K562 (cell line): ENCODE data around the gene RORB. TPM values are rescaled to one million over a fixed set of nuclear protein-coding genes. Genes with fewer than 3 reads are reported as not detected.

Experiments used
- ATAC-seq: fragments of 200-7000 bp; cut with Tn5 transposase; 3 replicates; pipeline ENCODE4 v1.9.1; 2020; ENCODE audit warnings: moderate library complexity
- BruUV-seq: library from RNA; stranded (reverse); fragments of 400-500 nt; replicated peaks from 2 replicates; lab custom pipeline; 2021; lab: Mats Ljungman, UMichigan
- CTCF ChIA-PET: fragments of 300-600 bp; formaldehyde crosslinking; extraction: SDS; loops from one replicate; lab custom pipeline; 2021; ENCODE audit warnings: low intra/inter-chr PET ratio; lab: Yijun Ruan, JAX
- POLR2A ChIA-PET: fragments of 300-600, 350-650 bp; sonication (Branson Sonifier 250); formaldehyde crosslinking; extraction: SDS; loops from one replicate; lab custom pipeline; 2021; ENCODE audit warnings: antibody characterized with exemption, inconsistent platforms; lab: Yijun Ruan, JAX
- DNase-seq, 4 experiments: peaks; one replicate each; pipeline versions ENCODE4 v3.0.0 to v3.0.0-alpha.2; 2011 to 2018; ENCODE audit warnings: low spot score in 3 of 4, mixed read lengths in 3 of 4; ENCODE audit errors: extremely low read depth in 1 of 4
- FAIRE-seq: peaks from 2 replicates; lab custom pipeline; 2011; peaks lifted over from hg19 to GRCh38; lab: Jason Lieb, UNC
- H2AFZ ChIP-seq: 2 replicates; pipeline ENCODE4 v1.6.0; 2011; ENCODE audit warnings: low read depth, low read length, control low read depth, inconsistent platforms
- H3K27ac ChIP-seq: fragments of 200-600 bp; 3 replicates; pipeline ENCODE4 v1.8.0; 2011; ENCODE audit warnings: low read depth, mild to moderate bottlenecking, control low read depth, inconsistent platforms, low read length, moderate library complexity, mixed read lengths; ENCODE audit errors: extremely low read depth
- H3K27me3 ChIP-seq, 2 experiments: fragments of 300-600 bp in 1 of 2; 2 replicates in 1 of 2; 3 replicates in 1 of 2; pipeline versions ENCODE4 v1.6.0 to v1.8.0; 2011; ENCODE audit warnings: inconsistent platforms in 2 of 2, low read length in 2 of 2, mild to moderate bottlenecking in 1 of 2, mixed read lengths in 1 of 2, moderate library complexity in 1 of 2; ENCODE audit not compliant: control insufficient read depth in 2 of 2, insufficient read depth in 2 of 2
- H3K36me3 ChIP-seq: fragments of 300-600 bp; 3 replicates; pipeline ENCODE4 v1.8.0; 2011; ENCODE audit warnings: mild to moderate bottlenecking, low read length, inconsistent platforms; ENCODE audit not compliant: control insufficient read depth, insufficient read depth
- H3K4me1 ChIP-seq, 2 experiments: fragments of 200-600 bp in 1 of 2; replicated peaks in 1 of 2; 2 replicates in 1 of 2; 3 replicates in 1 of 2; pipeline versions ENCODE4 v1.5.1 to v1.8.0; 2011; ENCODE audit warnings: inconsistent platforms in 2 of 2, low read length in 2 of 2, mild to moderate bottlenecking in 1 of 2, mixed read lengths in 1 of 2, moderate library complexity in 1 of 2; ENCODE audit not compliant: control insufficient read depth in 2 of 2, insufficient read depth in 2 of 2
- H3K4me2 ChIP-seq: 2 replicates; pipeline ENCODE4 v1.6.1; 2011; ENCODE audit warnings: low read length, control low read depth, inconsistent platforms, mixed read lengths; ENCODE audit not compliant: insufficient read depth
- H3K4me3 ChIP-seq: fragments of 200-600 bp; sonication (generic), shearing (Covaris generic); 2 replicates; pipeline ENCODE4 v1.5.1; 2016; ENCODE audit warnings: control low read depth, inconsistent platforms
- H3K79me2 ChIP-seq: fragments of 200-600 bp; 3 replicates; pipeline ENCODE4 v1.8.0; 2011; ENCODE audit warnings: low read length, inconsistent platforms; ENCODE audit not compliant: control insufficient read depth, insufficient read depth
- H3K9ac ChIP-seq, 2 experiments: 2 replicates each; pipeline versions ENCODE4 v1.6.0 to v1.6.1; 2011; ENCODE audit warnings: low read depth in 2 of 2, low read length in 2 of 2, control low read depth in 1 of 2, inconsistent platforms in 1 of 2, mild to moderate bottlenecking in 1 of 2, mixed read lengths in 1 of 2; ENCODE audit not compliant: insufficient read depth in 1 of 2
- H3K9me1 ChIP-seq: one replicate; pipeline ENCODE4 v1.6.0; 2011; ENCODE audit warnings: inconsistent platforms, mild to moderate bottlenecking, low read length, moderate library complexity; ENCODE audit not compliant: control insufficient read depth, insufficient read depth
- H3K9me3 ChIP-seq: replicated peaks from 2 replicates; pipeline ENCODE4 v1.5.1; 2011; ENCODE audit warnings: low read depth, low read length, inconsistent platforms; ENCODE audit not compliant: control insufficient read depth, insufficient read depth
- H4K20me1 ChIP-seq: replicated peaks from 2 replicates; pipeline ENCODE4 v1.6.1; 2011; ENCODE audit warnings: low read length, inconsistent platforms, mixed read lengths; ENCODE audit not compliant: control insufficient read depth, insufficient read depth
- ARNT ChIP-seq, 2 experiments: fragments of 450-650 bp; IDR thresholded peaks; 2 replicates each; pipeline ENCODE4 v1.6.1; 2016; ENCODE audit warnings: mild to moderate bottlenecking in 1 of 2
- BACH1 ChIP-seq: fragments of 200-800 bp; sonication (Bioruptor generic); IDR thresholded peaks from 2 replicates; pipeline ENCODE4 v1.6.1; 2016; ENCODE audit warnings: missing genetic modification characterization, missing compliant biosample characterization
- CBFB ChIP-seq: sonication (generic); formaldehyde crosslinking; IDR thresholded peaks from 2 replicates; pipeline ENCODE4 v1.4.0; 2020; ENCODE audit warnings: mild to moderate bottlenecking, missing genetic modification reagents
- CHCHD3 ChIP-seq: fragments of 250-450 bp; sonication (Bioruptor Pico); IDR thresholded peaks from 2 replicates; pipeline ENCODE4 v2.1.2; 2022; ENCODE audit warnings: mild to moderate bottlenecking
- FOS ChIP-seq: IDR thresholded peaks from 3 replicates; pipeline ENCODE4 v1.6.1; 2011; ENCODE audit not compliant: insufficient read length; ENCODE audit errors: extremely low read depth
- HMG20A ChIP-seq: fragments of 450-650 bp; formaldehyde crosslinking; conservative IDR thresholded peaks from 2 replicates; pipeline ENCODE4 v1.4.0; 2020; ENCODE audit warnings: mild to moderate bottlenecking, mixed read lengths
- HMGN3 ChIP-seq: IDR thresholded peaks from 2 replicates; pipeline ENCODE4 v1.6.1; 2011; ENCODE audit warnings: borderline replicate concordance, low read depth, mild to moderate bottlenecking, mixed read lengths, low read length; ENCODE audit not compliant: insufficient read length; ENCODE audit errors: extremely low read depth
- IRF9 ChIP-seq: fragments of 450-650 bp; IDR thresholded peaks from 2 replicates; pipeline ENCODE4 v1.6.1; 2016; ENCODE audit warnings: missing biosample characterization, missing genetic modification characterization
- KAT2B ChIP-seq: IDR thresholded peaks from one replicate; pipeline ENCODE4 v1.6.1; 2012; ENCODE audit warnings: low read depth, mild to moderate bottlenecking, control low read depth, inconsistent platforms, low read length, moderate library complexity
- KDM5B ChIP-seq: fragments of 200-600 bp; sonication (generic); IDR thresholded peaks from 2 replicates; pipeline ENCODE4 v1.6.1; 2012; ENCODE audit warnings: low read depth, mild to moderate bottlenecking, moderate library complexity, low read length, control low read depth, inconsistent platforms; ENCODE audit not compliant: insufficient replicate concordance
- NONO ChIP-seq, 2 experiments: fragments of 200-400 bp in 1 of 2; fragments of 450-650 bp in 1 of 2; formaldehyde crosslinking in 1 of 2; IDR thresholded peaks; 2 replicates each; pipeline ENCODE4 v1.6.1; 2017; ENCODE audit warnings: low read depth in 2 of 2, mild to moderate bottlenecking in 2 of 2, moderate library complexity in 2 of 2, low read length in 1 of 2
- POLR3A ChIP-seq: IDR thresholded peaks from 2 replicates; pipeline ENCODE4 v1.6.1; 2011; ENCODE audit warnings: borderline replicate concordance, mild to moderate bottlenecking, moderate library complexity; ENCODE audit not compliant: insufficient read length, insufficient read depth; ENCODE audit errors: extremely low read depth
- SRSF9 ChIP-seq: fragments of 200-400 bp; formaldehyde crosslinking; IDR thresholded peaks from 2 replicates; pipeline ENCODE4 v1.6.1; 2017; ENCODE audit warnings: low read depth, low read length, borderline replicate concordance
- ZFPM2 ChIP-seq: fragments of 250-450 bp; sonication (Bioruptor Pico); IDR thresholded peaks from 2 replicates; pipeline ENCODE4 v1.5.1; 2022; ENCODE audit warnings: mild to moderate bottlenecking
- ZKSCAN8 ChIP-seq: fragments of 200-800 bp; sonication (Bioruptor generic); IDR thresholded peaks from 2 replicates; pipeline ENCODE4 v1.6.1; 2016; ENCODE audit warnings: missing genetic modification characterization, missing compliant biosample characterization
- ZNF436 ChIP-seq: fragments of 250-450, 450-650 bp; sonication (Bioruptor Pico); formaldehyde crosslinking; IDR thresholded peaks from 2 replicates; pipeline ENCODE4 v1.7.0; 2020; ENCODE audit warnings: mild to moderate bottlenecking
- ZNF696 ChIP-seq: fragments of 250-450 bp; sonication (Bioruptor Pico); conservative IDR thresholded peaks from 2 replicates; pipeline ENCODE4 v1.4.0; 2020; ENCODE audit warnings: mild to moderate bottlenecking, moderate library complexity
- WGBS: fragments of 100-300 bp; shearing (Covaris generic); methylation state at CpG from one replicate; pipeline ENCODE4 v1.1.6; 2016; ENCODE audit warnings: low coverage, mixed read lengths; ENCODE audit not compliant: insufficient coverage; ENCODE audit errors: missing lambda C conversion rate; 5-methylcytosine and 5-hydroxymethylcytosine counted together
- in situ Hi-C: fragments of 300-500 bp; cut with MboI; formaldehyde crosslinking; loops from 4 replicates; pipeline ENCODE4 v1.15.0; 2018; ENCODE audit warnings: inconsistent platforms, mixed read lengths
- intact Hi-C: fragments of 100-400 bp; cut with micrococcal nuclease; formaldehyde crosslinking; loops from 2 replicates; pipeline ENCODE4 v1.14.2; 2022
- polyA plus RNA-seq, 8 experiments: library from polyadenylated mRNA; depleted of rRNA in 4 of 8; stranded (reverse) in 5 of 8; unstranded in 3 of 8; fragments of >200 nt; fragmentation: Nextera tagmentation in 2 of 8; fragmentation: Illumina TruSeq in 1 of 8; extraction: Ambion mirVana in 2 of 8; extraction: Trizol in 1 of 8; gene quantifications; 2 replicates each; pipeline versions ENCODE4 v1.2.1 to v1.2.3, GENCODE V29; 2011 to 2014; ENCODE audit warnings: inconsistent platforms in 1 of 8, missing spikeins in 1 of 8
- total RNA-seq, 7 experiments: library from RNA; depleted of rRNA in 6 of 7; stranded (reverse); fragments of >200 nt in 6 of 7; fragmentation: Illumina TruSeq in 2 of 7; extraction: Trizol in 2 of 7; gene quantifications; 2 replicates each; pipeline versions ENCODE4 v1.2.1 to v1.2.3, GENCODE V29; 2011 to 2021; ENCODE audit warnings: low replicate concordance in 1 of 7

The RORB gene
- total and polyA plus RNA-seq, 9 of the 15 experiments (the other 6 are each of a cell fraction or from before 2014, with no cell fraction given): not detected

GRCh38 chr9:74479711-74480110, 17.4 kb upstream of the RORB start (continued):
- TF ChIP-seq IRF9 (tag) (no peak), KDM5B (no peak), KAT2B (no peak)

- ATAC-seq (no peak), DNase-seq (no peak), FAIRE-seq (no peak)
- Histone ChIP-seq H3K27me3 (no peaks in the 10 kb centered on the region), H2AFZ (no peak overlapping the region), H3K4me3 (no peak overlapping the region), H3K36me3 (no peaks in the 10 kb centered on the region), H3K4me2 (no peak overlapping the region), H3K9me1 (no peaks in the 10 kb centered on the region), H3K9ac (no peak overlapping the region), H3K4me1 (no peaks in the 10 kb centered on the region), H3K9me3 (no peaks in the 10 kb centered on the region), H3K27ac (no peak overlapping the region), H3K79me2 (no peaks in the 10 kb centered on the region), H4K20me1 (no peaks in the 10 kb centered on the region)
- CTCF ChIA-PET: no interaction called here
- no TSS peak for BruUV-seq
- WGBS: 8% methylated on average over 1 of the region's 1 CpG
- in situ Hi-C loops (no loop called here), intact Hi-C loops (no loop called here)
- POLR2A ChIA-PET: no interaction called here
- TF ChIP-seq ARNT (IDR thresholded peaks at IDR 0.05): no peak
- no peak for TF ChIP-seq ZNF436 (CRISPR knock-in tag)
- TF ChIP-seq ZFPM2: no peak
- TF ChIP-seq FOS: no peak
- no peak for TF ChIP-seq CBFB (CRISPR knock-in tag)
- TF ChIP-seq HMG20A (CRISPR knock-in tag): no peak
- no peak for TF ChIP-seq POLR3A
- TF ChIP-seq NONO (IDR thresholded peaks at IDR 0.05; ENCODE audit: low read depth in 2 of 2, low read length in 1 of 2): no peak
- TF ChIP-seq BACH1 (tag): no peak
- no peak for TF ChIP-seq ZKSCAN8
- no peak for TF ChIP-seq HMGN3
- TF ChIP-seq SRSF9: no peak
- TF ChIP-seq IRF9 (tag): no peak
- no peak for TF ChIP-seq ZNF696 (CRISPR knock-in tag)
- no peak for TF ChIP-seq CHCHD3
Observed at GRCh38 chr9:74487395-74487794, 9.7 kb upstream of the RORB start.
